ENCODE results near the gene EEF1A2.

Gene EEF1A2

GRCh38 chr20:63466861-63467260, 32.0 kb downstream of the EEF1A2 start:
- DNase-seq: no peak

GRCh38 chr20:63466250-63466825, 32.5 kb downstream of the EEF1A2 start:
- no peak for DNase-seq

GRCh38 chr20:63465380-63466249, 33.3 kb downstream of the EEF1A2 start:
- no peak for DNase-seq

GRCh38 chr20:63464289-63464635, 34.6 kb downstream of the EEF1A2 start:
- DNase-seq: no peak

GRCh38 chr20:63463400-63464288, 35.2 kb downstream of the EEF1A2 start:
- DNase-seq: no peak

GRCh38 chr20:63462244-63462643, 36.6 kb downstream of the EEF1A2 start:
- DNase-seq: no peak

- DNase-seq: no peak
Measured at GRCh38 chr20:63461104-63461763, 37.6 kb downstream of the EEF1A2 start.

GRCh38 chr20:63459070-63459380, 39.9 kb downstream of the EEF1A2 start:
- DNase-seq: no peak

- no peak for DNase-seq
Measured at GRCh38 chr20:63458170-63459069, 40.5 kb downstream of the EEF1A2 start.

- peak; percentile 42 to 62 for DNase-seq
Measured at GRCh38 chr20:63457737-63458136, 41.1 kb downstream of the EEF1A2 start.

GRCh38 chr20:63456429-63457284, 42.2 kb downstream of the EEF1A2 start:
- no peak for DNase-seq

- DNase-seq: no peak
Measured at GRCh38 chr20:63455568-63455859, 43.4 kb downstream of the EEF1A2 start.

GRCh38 chr20:63454731-63455567, 43.9 kb downstream of the EEF1A2 start:
- DNase-seq: peak; percentile 63 to 75

GRCh38 chr20:63452821-63453523, 45.9 kb downstream of the EEF1A2 start:
- DNase-seq: no peak

- DNase-seq: no peak
Measured at GRCh38 chr20:63452341-63452740, 46.5 kb downstream of the EEF1A2 start.

- DNase-seq: no peak
Measured at GRCh38 chr20:63451821-63452220, 47.1 kb downstream of the EEF1A2 start.

- no peak for DNase-seq
Measured at GRCh38 chr20:63449796-63450730, 48.8 kb downstream of the EEF1A2 start.

- no peak for DNase-seq
Measured at GRCh38 chr20:63449025-63449424, 49.9 kb downstream of the EEF1A2 start.

GRCh38 chr20:63448031-63448430, 50.9 kb downstream of the EEF1A2 start:
- DNase-seq: no peak
